ENCODE results near the gene LRRN3. TPM values are rescaled to one million over a fixed set of nuclear protein-coding genes. Genes with fewer than 3 reads are reported as not detected.

The LRRN3 gene
- polyA plus RNA-seq, 2 of the 4 experiments (the other 2 are of a cell fraction) = 0.05 to 0.06 TPM

DNA sequence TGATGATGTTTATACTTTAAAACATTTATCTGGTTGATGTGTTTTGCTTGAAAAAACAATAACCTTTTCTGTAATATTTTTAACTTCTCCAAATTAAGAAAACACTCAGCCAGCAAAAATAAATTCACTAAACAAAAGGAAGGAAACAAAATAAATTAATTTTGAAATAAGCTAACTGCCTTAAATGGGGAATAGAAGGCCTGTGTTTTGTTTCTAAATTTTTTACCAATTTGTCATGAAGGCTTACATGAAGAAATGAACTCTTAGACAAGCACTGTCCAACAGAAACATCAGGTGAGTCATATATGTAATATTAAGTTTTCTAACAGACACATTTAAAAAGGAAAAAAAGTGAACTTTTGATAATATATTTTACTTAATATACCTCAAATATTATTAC is 68.5 kb downstream of the LRRN3 start:
- DNase-seq (ENCODE audit: low read depth in 1 of 2, low spot score in 1 of 2) (no peak), ATAC-seq (no peak), FAIRE-seq (peak; percentile 18)
- ChIA-PET CTCF (no interaction called here), POLR2A (no interaction called here)
- no peaks in the 10 kb centered on the region for H3K9me3 ChIP-seq
- H3K4me1 ChIP-seq = 0 out of 3 replicates have a peak, but pooled peaks cover 5% of the 10 kb centered on the region
- H3K27ac ChIP-seq = no peak overlapping the region
- H3K4me3 ChIP-seq = no peak overlapping the region
- no peak for TF ChIP-seq KDM5A (IDR thresholded peaks at IDR 0.05)
- no peak for TF ChIP-seq RARB (CRISPR knock-in tag; IDR thresholded peaks at IDR 0.05)
- no peak for TF ChIP-seq GATA3 (IDR thresholded peaks at IDR 0.05; ENCODE audit: borderline replicate concordance)
- TF ChIP-seq, protein P1, sequence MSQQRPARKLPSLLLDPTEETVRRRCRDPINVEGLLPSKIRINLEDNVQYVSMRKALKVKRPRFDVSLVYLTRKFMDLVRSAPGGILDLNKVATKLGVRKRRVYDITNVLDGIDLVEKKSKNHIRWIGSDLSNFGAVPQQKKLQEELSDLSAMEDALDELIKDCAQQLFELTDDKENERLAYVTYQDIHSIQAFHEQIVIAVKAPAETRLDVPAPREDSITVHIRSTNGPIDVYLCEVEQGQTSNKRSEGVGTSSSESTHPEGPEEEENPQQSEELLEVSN (IDR thresholded peaks at IDR 0.05; ENCODE audit: borderline replicate concordance, low read depth) = no peak
- TF ChIP-seq, protein P2, sequence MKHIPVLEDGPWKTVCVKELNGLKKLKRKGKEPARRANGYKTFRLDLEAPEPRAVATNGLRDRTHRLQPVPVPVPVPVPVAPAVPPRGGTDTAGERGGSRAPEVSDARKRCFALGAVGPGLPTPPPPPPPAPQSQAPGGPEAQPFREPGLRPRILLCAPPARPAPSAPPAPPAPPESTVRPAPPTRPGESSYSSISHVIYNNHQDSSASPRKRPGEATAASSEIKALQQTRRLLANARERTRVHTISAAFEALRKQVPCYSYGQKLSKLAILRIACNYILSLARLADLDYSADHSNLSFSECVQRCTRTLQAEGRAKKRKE (CRISPR knock-in tag; IDR thresholded peaks at IDR 0.05; ENCODE audit: low read depth) = no peak
- TF ChIP-seq CBX8 (IDR thresholded peaks at IDR 0.05) = no peak
- no peak for TF ChIP-seq CEBPB (IDR thresholded peaks at IDR 0.05)
- TF ChIP-seq, protein P3, sequence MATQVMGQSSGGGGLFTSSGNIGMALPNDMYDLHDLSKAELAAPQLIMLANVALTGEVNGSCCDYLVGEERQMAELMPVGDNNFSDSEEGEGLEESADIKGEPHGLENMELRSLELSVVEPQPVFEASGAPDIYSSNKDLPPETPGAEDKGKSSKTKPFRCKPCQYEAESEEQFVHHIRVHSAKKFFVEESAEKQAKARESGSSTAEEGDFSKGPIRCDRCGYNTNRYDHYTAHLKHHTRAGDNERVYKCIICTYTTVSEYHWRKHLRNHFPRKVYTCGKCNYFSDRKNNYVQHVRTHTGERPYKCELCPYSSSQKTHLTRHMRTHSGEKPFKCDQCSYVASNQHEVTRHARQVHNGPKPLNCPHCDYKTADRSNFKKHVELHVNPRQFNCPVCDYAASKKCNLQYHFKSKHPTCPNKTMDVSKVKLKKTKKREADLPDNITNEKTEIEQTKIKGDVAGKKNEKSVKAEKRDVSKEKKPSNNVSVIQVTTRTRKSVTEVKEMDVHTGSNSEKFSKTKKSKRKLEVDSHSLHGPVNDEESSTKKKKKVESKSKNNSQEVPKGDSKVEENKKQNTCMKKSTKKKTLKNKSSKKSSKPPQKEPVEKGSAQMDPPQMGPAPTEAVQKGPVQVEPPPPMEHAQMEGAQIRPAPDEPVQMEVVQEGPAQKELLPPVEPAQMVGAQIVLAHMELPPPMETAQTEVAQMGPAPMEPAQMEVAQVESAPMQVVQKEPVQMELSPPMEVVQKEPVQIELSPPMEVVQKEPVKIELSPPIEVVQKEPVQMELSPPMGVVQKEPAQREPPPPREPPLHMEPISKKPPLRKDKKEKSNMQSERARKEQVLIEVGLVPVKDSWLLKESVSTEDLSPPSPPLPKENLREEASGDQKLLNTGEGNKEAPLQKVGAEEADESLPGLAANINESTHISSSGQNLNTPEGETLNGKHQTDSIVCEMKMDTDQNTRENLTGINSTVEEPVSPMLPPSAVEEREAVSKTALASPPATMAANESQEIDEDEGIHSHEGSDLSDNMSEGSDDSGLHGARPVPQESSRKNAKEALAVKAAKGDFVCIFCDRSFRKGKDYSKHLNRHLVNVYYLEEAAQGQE (IDR thresholded peaks at IDR 0.05) = no peak
- no peak for TF ChIP-seq NFE2L2 (conservative IDR thresholded peaks at IDR 0.05; ENCODE audit: low read length)
- TF ChIP-seq HEYL (CRISPR knock-in tag; IDR thresholded peaks at IDR 0.05) = no peak
- H3K4me2 ChIP-seq = no peak overlapping the region

DNA sequence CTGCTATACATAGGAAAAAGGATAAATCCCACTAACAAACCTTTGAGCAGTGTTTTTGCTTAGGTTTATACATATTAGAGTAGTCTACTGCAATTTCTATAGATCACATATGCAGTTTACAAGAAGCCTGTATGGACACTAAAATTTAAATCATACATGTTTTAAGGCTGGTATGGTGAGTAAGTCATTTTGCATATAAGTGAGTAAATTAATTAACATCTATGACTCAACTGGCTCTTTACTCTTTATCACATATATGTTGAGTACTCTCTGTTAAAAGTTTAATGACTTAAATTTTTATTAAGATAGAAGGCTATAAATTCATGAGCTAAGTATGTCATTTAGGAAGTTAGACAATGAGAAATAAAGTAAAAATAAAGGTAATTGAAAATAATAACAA is 69.4 kb downstream of the LRRN3 start:
- ChIA-PET CTCF (no interaction called here), POLR2A (no interaction called here)
- Histone ChIP-seq H3K9me3 (no peaks in the 10 kb centered on the region), H3K4me1 (0 out of 3 replicates have a peak, but pooled peaks cover 5% of the 10 kb centered on the region), H3K4me2 (no peak overlapping the region), H3K4me3 (no peak overlapping the region), H3K27ac (no peak overlapping the region)
- ATAC-seq (no peak), FAIRE-seq (no peak), DNase-seq (ENCODE audit: low read depth in 1 of 2, low spot score in 1 of 2) (no peak)
- TF ChIP-seq CHD4 (IDR thresholded peaks at IDR 0.05; ENCODE audit: borderline replicate concordance) = no peak
- no peak for TF ChIP-seq CEBPB (IDR thresholded peaks at IDR 0.05)
- TF ChIP-seq, protein P3 (IDR thresholded peaks at IDR 0.05) = no peak
- no peak for TF ChIP-seq MAZ (IDR thresholded peaks at IDR 0.05; ENCODE audit: borderline replicate concordance, low read depth, low read length)
- TF ChIP-seq TFCP2L1 (CRISPR knock-in tag; IDR thresholded peaks at IDR 0.05) = no peak
- no peak for TF ChIP-seq HEYL (CRISPR knock-in tag; IDR thresholded peaks at IDR 0.05)
- TF ChIP-seq, protein P4, sequence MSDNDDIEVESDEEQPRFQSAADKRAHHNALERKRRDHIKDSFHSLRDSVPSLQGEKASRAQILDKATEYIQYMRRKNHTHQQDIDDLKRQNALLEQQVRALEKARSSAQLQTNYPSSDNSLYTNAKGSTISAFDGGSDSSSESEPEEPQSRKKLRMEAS (IDR thresholded peaks at IDR 0.05) = no peak
- TF ChIP-seq PHF8 (IDR thresholded peaks at IDR 0.05; ENCODE audit: borderline replicate concordance, low read depth) = no peak
